SK-N-SH (cell line): ENCODE measurements around the gene CDAN1.

ENCODE experiments used
- EP300 ChIP-seq, 2 experiments: IDR thresholded peaks; 2 replicates each; pipeline versions ENCODE4 v1.4.0 to v1.6.1; 2012; ENCODE audit warnings: borderline replicate concordance in 1 of 2, low read depth in 1 of 2, low read length in 1 of 2
- FOXJ3 ChIP-seq: sonication (generic); formaldehyde crosslinking; IDR thresholded peaks from 2 replicates; pipeline ENCODE4 v1.5.1; 2020; ENCODE audit warnings: mild to moderate bottlenecking, missing genetic modification reagents
- JUND ChIP-seq: IDR thresholded peaks from 2 replicates; pipeline ENCODE4 v1.4.0; 2012
- MXI1 ChIP-seq: IDR thresholded peaks from 2 replicates; pipeline ENCODE4 v1.6.1; 2012; ENCODE audit warnings: mild to moderate bottlenecking, low read depth, low read length, improper control_type of control experiment
- POLR2AphosphoS5 ChIP-seq: IDR thresholded peaks from 2 replicates; pipeline ENCODE4 v1.6.1; 2012; ENCODE audit warnings: low read depth, low read length
- USF2 ChIP-seq: fragments of 150-350 bp; IDR thresholded peaks from 2 replicates; pipeline ENCODE4 v1.6.1; 2017; ENCODE audit warnings: antibody characterized with exemption, low read length, low read depth, borderline replicate concordance
- ZBTB33 ChIP-seq: IDR thresholded peaks from 2 replicates; pipeline ENCODE4 v1.4.0; 2012; ENCODE audit warnings: low read depth, borderline replicate concordance
- TF ChIP-seq, protein P1 (sequence below): fragments of 200-600 bp; sonication (generic); IDR thresholded peaks from 2 replicates; pipeline ENCODE4 v1.6.1; 2017; ENCODE audit warnings: antibody characterized with exemption, mild to moderate bottlenecking, moderate library complexity
- TF ChIP-seq, protein P2 (sequence below): IDR thresholded peaks from 2 replicates; pipeline ENCODE4 v1.6.1; 2012; ENCODE audit warnings: mild to moderate bottlenecking, low read depth, low read length, moderate library complexity

DNA sequence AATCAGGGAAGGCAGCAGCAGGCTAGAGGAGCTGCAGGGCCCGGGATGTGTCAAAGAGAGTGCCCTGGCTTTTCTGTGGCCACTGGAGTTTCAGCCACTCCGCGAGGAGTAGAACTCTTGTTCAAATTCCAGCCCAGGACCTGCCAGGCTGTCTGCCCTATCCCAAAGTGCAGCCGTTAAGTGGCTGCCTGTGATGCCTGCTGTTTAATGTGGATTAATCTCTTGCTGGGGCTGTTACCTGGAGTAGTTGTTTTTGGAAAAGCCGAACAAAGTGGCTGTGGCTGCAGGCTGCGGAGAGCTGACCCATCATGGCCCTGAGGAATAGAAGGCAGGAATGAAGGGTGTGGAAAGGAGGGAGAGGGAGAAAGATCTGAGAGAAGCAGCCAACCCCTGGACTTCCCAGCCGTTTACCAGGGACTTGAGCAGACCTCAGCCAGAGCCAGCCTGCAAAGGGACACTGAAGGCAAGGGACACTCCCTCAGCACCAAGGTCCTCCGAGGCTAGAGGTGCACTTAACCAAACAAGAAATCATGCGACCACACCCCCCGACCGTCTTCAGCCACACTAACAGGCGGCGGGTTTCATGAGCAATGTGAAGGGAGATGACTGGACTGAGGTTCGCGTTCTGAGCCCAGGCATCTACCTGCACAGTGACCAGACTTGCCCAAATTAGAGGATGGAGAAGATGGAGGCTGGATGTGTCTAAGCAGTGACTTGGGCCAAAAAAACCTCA, 4.7 kb downstream of the CDAN1 start:
- no peak for TF ChIP-seq EP300 (IDR thresholded peaks at IDR 0.05; ENCODE audit: borderline replicate concordance in 1 of 2, low read depth in 1 of 2, low read length in 1 of 2)
- TF ChIP-seq JUND, result no peak
- TF ChIP-seq, protein P1, sequence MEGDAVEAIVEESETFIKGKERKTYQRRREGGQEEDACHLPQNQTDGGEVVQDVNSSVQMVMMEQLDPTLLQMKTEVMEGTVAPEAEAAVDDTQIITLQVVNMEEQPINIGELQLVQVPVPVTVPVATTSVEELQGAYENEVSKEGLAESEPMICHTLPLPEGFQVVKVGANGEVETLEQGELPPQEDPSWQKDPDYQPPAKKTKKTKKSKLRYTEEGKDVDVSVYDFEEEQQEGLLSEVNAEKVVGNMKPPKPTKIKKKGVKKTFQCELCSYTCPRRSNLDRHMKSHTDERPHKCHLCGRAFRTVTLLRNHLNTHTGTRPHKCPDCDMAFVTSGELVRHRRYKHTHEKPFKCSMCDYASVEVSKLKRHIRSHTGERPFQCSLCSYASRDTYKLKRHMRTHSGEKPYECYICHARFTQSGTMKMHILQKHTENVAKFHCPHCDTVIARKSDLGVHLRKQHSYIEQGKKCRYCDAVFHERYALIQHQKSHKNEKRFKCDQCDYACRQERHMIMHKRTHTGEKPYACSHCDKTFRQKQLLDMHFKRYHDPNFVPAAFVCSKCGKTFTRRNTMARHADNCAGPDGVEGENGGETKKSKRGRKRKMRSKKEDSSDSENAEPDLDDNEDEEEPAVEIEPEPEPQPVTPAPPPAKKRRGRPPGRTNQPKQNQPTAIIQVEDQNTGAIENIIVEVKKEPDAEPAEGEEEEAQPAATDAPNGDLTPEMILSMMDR, result no peak
- TF ChIP-seq, protein P2, sequence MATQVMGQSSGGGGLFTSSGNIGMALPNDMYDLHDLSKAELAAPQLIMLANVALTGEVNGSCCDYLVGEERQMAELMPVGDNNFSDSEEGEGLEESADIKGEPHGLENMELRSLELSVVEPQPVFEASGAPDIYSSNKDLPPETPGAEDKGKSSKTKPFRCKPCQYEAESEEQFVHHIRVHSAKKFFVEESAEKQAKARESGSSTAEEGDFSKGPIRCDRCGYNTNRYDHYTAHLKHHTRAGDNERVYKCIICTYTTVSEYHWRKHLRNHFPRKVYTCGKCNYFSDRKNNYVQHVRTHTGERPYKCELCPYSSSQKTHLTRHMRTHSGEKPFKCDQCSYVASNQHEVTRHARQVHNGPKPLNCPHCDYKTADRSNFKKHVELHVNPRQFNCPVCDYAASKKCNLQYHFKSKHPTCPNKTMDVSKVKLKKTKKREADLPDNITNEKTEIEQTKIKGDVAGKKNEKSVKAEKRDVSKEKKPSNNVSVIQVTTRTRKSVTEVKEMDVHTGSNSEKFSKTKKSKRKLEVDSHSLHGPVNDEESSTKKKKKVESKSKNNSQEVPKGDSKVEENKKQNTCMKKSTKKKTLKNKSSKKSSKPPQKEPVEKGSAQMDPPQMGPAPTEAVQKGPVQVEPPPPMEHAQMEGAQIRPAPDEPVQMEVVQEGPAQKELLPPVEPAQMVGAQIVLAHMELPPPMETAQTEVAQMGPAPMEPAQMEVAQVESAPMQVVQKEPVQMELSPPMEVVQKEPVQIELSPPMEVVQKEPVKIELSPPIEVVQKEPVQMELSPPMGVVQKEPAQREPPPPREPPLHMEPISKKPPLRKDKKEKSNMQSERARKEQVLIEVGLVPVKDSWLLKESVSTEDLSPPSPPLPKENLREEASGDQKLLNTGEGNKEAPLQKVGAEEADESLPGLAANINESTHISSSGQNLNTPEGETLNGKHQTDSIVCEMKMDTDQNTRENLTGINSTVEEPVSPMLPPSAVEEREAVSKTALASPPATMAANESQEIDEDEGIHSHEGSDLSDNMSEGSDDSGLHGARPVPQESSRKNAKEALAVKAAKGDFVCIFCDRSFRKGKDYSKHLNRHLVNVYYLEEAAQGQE, result no peak
- TF ChIP-seq USF2, result no peak
- TF ChIP-seq MXI1, result no peak
- TF ChIP-seq FOXJ3 (CRISPR knock-in tag), result no peak
- TF ChIP-seq ZBTB33, result no peak
- no peak for TF ChIP-seq POLR2AphosphoS5
